Thoracic aorta (tissue), 2 donors: Measurements from ENCODE around the gene APOBEC2. TPM values are rescaled to one million over a fixed set of nuclear protein-coding genes. Genes with fewer than 3 reads are reported as not detected.

ENCODE experiments used
- ATAC-seq: fragments of 150-250 bp; one replicate; pipeline ENCODE4 v1.8.0; 2017; ENCODE audit warnings: low read depth; ENCODE audit not compliant: insufficient number of reproducible peaks, low FRiP score
- DNase-seq: peaks from one replicate; pipeline ENCODE4 v3.0.0-alpha.2; 2020; ENCODE audit warnings: low spot score
- H3K27ac ChIP-seq, 2 donors: fragments of 200-600 bp; sonication (generic); 1 replicate in 1 of 2; 2 replicates in 1 of 2; pipeline ENCODE4 v1.5.1; 2016; ENCODE audit warnings: mild to moderate bottlenecking in 2 of 2, moderate library complexity in 2 of 2
- H3K27me3 ChIP-seq: fragments of 200-600 bp; sonication (generic); replicated peaks from 2 replicates; pipeline ENCODE4 v1.6.0; 2016; ENCODE audit warnings: mild to moderate bottlenecking; ENCODE audit not compliant: insufficient read depth
- H3K36me3 ChIP-seq: fragments of 200-600 bp; sonication (generic); one replicate; pipeline ENCODE4 v1.5.1; 2016
- H3K4me1 ChIP-seq, 2 donors: fragments of 200-600 bp; sonication (generic); 1 replicate in 1 of 2; 2 replicates in 1 of 2; pipeline versions ENCODE4 v1.5.1 to v1.6.0; 2016; ENCODE audit warnings: low read depth in 2 of 2, mild to moderate bottlenecking in 1 of 2; ENCODE audit not compliant: control insufficient read depth in 1 of 2
- H3K4me3 ChIP-seq: fragments of 200-600 bp; sonication (generic); 2 replicates; pipeline ENCODE4 v1.5.1; 2016; ENCODE audit warnings: mild to moderate bottlenecking
- H3K9me3 ChIP-seq: fragments of 200-600 bp; sonication (generic); 2 replicates; pipeline ENCODE4 v1.5.1; 2016
- total RNA-seq, 2 donors: library from RNA; depleted of rRNA; stranded (reverse); fragments of >200 nt; gene quantifications; one replicate each; pipeline versions ENCODE4 v1.1.0 to v1.2.3, GENCODE V29; 2016
- TF ChIP-seq, protein P1 (sequence below): fragments of 200-600 bp; sonication (generic); IDR thresholded peaks from one replicate; pipeline ENCODE4 v1.5.1; 2019; ENCODE audit warnings: antibody characterized with exemption

Gene APOBEC2
- total RNA-seq, 2 donors from 2014 or later, result not detected

DNA sequence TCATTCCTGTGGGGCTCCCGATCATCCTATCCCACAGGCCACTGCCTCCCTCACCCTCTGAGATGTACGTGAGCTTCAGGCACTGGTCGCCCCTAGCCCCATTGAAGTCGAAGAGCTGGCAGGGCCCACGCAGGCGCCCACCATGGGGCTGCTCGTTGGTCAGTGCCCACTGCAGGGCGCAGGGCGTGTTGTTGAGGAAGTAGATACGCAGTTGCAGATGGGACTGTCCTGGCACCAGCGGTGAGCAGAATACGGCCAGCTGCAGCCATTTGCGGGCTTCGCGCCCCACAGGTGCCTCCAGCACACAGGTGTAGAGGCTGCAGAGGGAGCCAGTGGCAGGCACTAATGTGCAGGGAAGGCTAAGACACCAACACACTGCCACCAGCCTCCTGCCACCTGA, 20.2 kb upstream of the APOBEC2 start:
- Histone ChIP-seq H3K27ac (no peak overlapping the region), H3K36me3 (no peaks in the 10 kb centered on the region), H3K27me3 (no peaks in the 10 kb centered on the region), H3K9me3 (no peaks in the 10 kb centered on the region), H3K4me3 (no peak overlapping the region), H3K4me1 (peaks cover 0 to 9% of the 10 kb centered on the region in 2 donors)
- DNase-seq (no peak), ATAC-seq (no peak)
- TF ChIP-seq, protein P1, sequence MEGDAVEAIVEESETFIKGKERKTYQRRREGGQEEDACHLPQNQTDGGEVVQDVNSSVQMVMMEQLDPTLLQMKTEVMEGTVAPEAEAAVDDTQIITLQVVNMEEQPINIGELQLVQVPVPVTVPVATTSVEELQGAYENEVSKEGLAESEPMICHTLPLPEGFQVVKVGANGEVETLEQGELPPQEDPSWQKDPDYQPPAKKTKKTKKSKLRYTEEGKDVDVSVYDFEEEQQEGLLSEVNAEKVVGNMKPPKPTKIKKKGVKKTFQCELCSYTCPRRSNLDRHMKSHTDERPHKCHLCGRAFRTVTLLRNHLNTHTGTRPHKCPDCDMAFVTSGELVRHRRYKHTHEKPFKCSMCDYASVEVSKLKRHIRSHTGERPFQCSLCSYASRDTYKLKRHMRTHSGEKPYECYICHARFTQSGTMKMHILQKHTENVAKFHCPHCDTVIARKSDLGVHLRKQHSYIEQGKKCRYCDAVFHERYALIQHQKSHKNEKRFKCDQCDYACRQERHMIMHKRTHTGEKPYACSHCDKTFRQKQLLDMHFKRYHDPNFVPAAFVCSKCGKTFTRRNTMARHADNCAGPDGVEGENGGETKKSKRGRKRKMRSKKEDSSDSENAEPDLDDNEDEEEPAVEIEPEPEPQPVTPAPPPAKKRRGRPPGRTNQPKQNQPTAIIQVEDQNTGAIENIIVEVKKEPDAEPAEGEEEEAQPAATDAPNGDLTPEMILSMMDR, result no peak

DNA sequence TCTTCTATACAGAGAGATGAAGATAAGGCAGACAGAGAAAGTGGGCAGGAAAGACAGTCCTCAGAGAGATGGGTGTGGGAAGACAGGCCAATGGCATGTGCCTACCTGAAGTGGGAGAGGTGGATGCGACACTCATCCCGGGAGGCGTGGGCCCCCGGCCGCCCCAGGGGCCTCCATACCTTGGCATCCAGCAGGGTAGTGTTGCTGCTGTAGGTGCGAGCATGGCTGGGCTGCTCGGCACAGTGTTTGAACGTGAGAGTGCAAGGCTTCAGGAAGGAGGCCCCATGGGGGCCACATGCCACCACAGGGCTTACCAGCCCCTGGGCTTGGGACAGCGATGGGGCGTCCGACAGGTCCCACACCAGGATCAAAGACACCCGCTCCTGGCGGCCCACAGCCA, 19.2 kb upstream of the APOBEC2 start:
- Histone ChIP-seq H3K27me3 (no peaks in the 10 kb centered on the region), H3K36me3 (no peaks in the 10 kb centered on the region), H3K4me3 (no peak overlapping the region), H3K9me3 (no peaks in the 10 kb centered on the region), H3K4me1 (peaks cover 0 to 3% of the 10 kb centered on the region in 2 donors), H3K27ac (no peak overlapping the region)
- DNase-seq, result no peak
- no peak for ATAC-seq
- TF ChIP-seq, protein P1, result no peak

DNA sequence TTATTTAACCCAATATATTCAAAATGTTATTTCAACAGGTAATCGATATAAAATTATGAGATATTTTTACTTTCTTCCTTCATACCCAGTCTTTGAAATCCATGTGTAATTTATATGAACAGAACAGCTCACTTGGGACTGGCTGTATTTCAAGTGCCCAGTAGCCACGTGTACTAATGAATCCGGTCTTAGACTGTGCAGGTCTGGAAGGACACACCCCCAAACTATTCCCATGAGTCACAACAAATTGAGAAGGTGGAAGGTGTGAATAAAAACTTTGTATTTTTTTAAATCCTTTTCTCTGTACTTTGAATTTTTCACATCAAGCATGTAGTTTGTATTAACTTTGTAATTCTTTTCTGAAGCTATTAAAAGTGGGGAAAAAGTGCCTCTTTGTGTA, 16.8 kb upstream of the APOBEC2 start:
- Histone ChIP-seq H3K27ac (no peak overlapping the region), H3K36me3 (no peaks in the 10 kb centered on the region), H3K27me3 (no peaks in the 10 kb centered on the region), H3K4me1 (no peaks in the 10 kb centered on the region), H3K4me3 (no peak overlapping the region), H3K9me3 (no peaks in the 10 kb centered on the region)
- TF ChIP-seq, protein P1, result no peak
- ATAC-seq (no peak), DNase-seq (no peak)

DNA sequence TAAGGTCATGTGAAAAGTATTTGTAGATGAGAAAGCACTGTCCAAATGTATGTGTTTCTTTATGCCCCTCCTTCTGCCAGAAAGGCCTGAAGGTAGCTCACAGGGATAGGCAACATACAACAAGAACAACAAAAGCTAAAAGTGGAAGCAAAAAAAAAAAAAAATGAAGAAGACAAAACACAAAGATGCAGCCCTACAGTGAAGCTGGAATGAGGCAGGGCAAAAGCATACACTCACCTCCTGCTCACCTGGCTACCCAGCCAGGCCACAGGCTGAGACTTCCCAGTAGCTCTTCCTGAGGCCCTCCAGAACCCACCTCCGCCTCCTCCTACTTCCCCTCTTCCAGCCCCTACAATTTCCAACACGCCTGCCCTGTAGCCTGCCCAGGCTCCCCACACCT, 16.4 kb upstream of the APOBEC2 start:
- TF ChIP-seq, protein P1, result no peak
- no peak for DNase-seq
- H3K36me3 ChIP-seq, result no peaks in the 10 kb centered on the region
- H3K4me1 ChIP-seq, result no peaks in the 10 kb centered on the region
- ATAC-seq, result no peak
- H3K9me3 ChIP-seq, result no peaks in the 10 kb centered on the region
- no peak overlapping the region for H3K4me3 ChIP-seq
- no peak overlapping the region for H3K27ac ChIP-seq
- H3K27me3 ChIP-seq, result no peaks in the 10 kb centered on the region

DNA sequence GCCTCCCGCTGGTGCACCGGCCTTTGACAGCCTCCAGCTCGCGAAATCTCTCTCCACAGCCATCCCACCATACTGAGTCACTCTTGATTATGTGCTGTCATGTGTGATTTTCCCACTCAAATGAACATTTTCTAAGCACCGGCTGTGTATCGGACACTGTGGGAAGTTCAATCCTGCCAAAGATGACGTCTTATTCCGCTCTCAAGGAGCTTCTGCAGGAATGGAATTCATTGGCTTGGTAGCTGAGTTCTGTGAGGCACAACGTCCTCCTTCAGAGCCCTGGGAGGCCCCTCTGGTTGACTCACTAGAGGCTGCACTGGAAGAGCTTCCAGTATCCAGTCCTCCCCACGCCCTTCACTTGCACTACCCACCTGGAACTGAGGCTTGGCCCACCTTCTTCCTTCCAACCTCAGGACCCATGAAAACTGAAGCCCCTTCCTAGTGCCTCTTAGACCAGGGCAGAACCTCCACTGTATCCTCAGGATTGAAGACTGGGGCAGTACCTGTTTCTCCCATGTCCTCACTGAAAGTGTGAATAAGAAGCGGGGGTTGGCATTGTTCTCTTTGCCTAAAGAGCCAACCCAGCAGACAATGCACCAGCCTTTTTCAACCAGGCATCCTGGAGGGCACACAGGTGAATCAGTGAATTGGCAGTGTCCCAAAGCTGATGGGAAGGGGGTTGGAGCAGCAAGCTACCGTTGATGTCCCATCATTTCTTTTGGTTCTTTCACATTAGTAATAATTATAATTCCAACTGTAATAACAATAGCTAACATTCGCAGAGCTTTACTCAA, 15.7 kb upstream of the APOBEC2 start:
- Histone ChIP-seq H3K4me3 (no peak overlapping the region), H3K27me3 (no peaks in the 10 kb centered on the region), H3K4me1 (no peaks in the 10 kb centered on the region), H3K36me3 (no peaks in the 10 kb centered on the region), H3K9me3 (no peaks in the 10 kb centered on the region), H3K27ac (no peak overlapping the region)
- no peak for ATAC-seq
- TF ChIP-seq, protein P1, result no peak
- DNase-seq, result no peak
